SK-N-MC (cell line): ENCODE measurements around the gene HIVEP2.

ENCODE experiments used
- EZH2 ChIP-seq: fragments of 200-600 bp; sonication (generic); IDR thresholded peaks from one replicate; pipeline ENCODE4 v1.6.1; 2017; ENCODE audit warnings: antibody characterized with exemption
- FOXP2 ChIP-seq: optimal IDR thresholded peaks from 2 replicates; pipeline ENCODE3; 2011; ENCODE audit warnings: mild to moderate bottlenecking, moderate library complexity; ENCODE audit not compliant: insufficient read depth; ENCODE audit errors: extremely low read length, control extremely low read depth
- POLR2AphosphoS5 ChIP-seq: IDR thresholded peaks from 2 replicates; pipeline ENCODE4 v1.6.1; 2012; ENCODE audit warnings: mild to moderate bottlenecking, low read depth, low read length, borderline replicate concordance

- TF ChIP-seq POLR2AphosphoS5 (no peak), EZH2 (no peak), FOXP2 (no peak)
Observed at GRCh38 chr6:142945049-142945445, at the start of gene HIVEP2.
